Ascending aorta (tissue), 2 donors: Measurements from ENCODE around the gene GAS2L1. TPM values are rescaled to one million over a fixed set of nuclear protein-coding genes. Genes with fewer than 3 reads are reported as not detected.

Experiments used
- DNase-seq, 2 donors: peaks; one replicate each; pipeline ENCODE4 v3.0.0-alpha.2; 2019; ENCODE audit warnings: low spot score in 2 of 2
- H3K27ac ChIP-seq, 2 donors: fragments of 200-600 bp; sonication (generic); one replicate each; pipeline ENCODE4 v1.5.1; 2016 to 2017; ENCODE audit warnings: mild to moderate bottlenecking in 1 of 2
- H3K27me3 ChIP-seq: fragments of 200-600 bp; sonication (generic); one replicate; pipeline ENCODE4 v1.5.1; 2017
- H3K36me3 ChIP-seq, 2 donors: fragments of 200-600 bp; sonication (generic); one replicate each; pipeline ENCODE4 v1.5.1; 2016
- H3K4me1 ChIP-seq, 2 donors: fragments of 200-600 bp; sonication (generic); one replicate each; pipeline ENCODE4 v1.5.1; 2016 to 2017; ENCODE audit warnings: mild to moderate bottlenecking in 1 of 2
- H3K4me3 ChIP-seq, 2 donors: fragments of 200-600 bp; sonication (generic); one replicate each; pipeline ENCODE4 v1.5.1; 2016 to 2017; ENCODE audit warnings: mild to moderate bottlenecking in 1 of 2
- H3K9me3 ChIP-seq, 2 donors: fragments of 200-600 bp; sonication (generic); one replicate each; pipeline ENCODE4 v1.5.1; 2016
- CTCF ChIP-seq, 3 experiments: fragments of 200-600 bp in 2 of 3; fragments of 450-650 bp in 1 of 3; sonication (generic) in 2 of 3; IDR thresholded peaks; one replicate each; pipeline ENCODE4 v1.5.1; 2016 to 2019; ENCODE audit warnings: antibody characterized with exemption in 3 of 3, mild to moderate bottlenecking in 1 of 3, moderate library complexity in 1 of 3
- intact Hi-C: fragments of 100-400 bp; cut with DNase I; formaldehyde crosslinking; loops from one replicate; pipeline ENCODE4 v1.15.1; 2023
- total RNA-seq: library from RNA; depleted of rRNA; stranded (reverse); fragments of >200 nt; gene quantifications from one replicate; pipeline ENCODE4 v1.1.0, GENCODE V29; 2016

The GAS2L1 gene
- total RNA-seq, 1 donor from 2014 or later = 99.3 TPM

GRCh38 chr22:29335656-29336055, 29.2 kb downstream of the GAS2L1 start:
- H3K4me3 ChIP-seq = no peak overlapping the region
- H3K9me3 ChIP-seq = no peaks in the 10 kb centered on the region
- intact Hi-C loops = no loop called here
- H3K36me3 ChIP-seq = peaks cover 55 to 90% of the 10 kb centered on the region in 2 donors
- H3K27me3 ChIP-seq = no peaks in the 10 kb centered on the region
- no peak overlapping the region for H3K27ac ChIP-seq
- TF ChIP-seq CTCF (IDR thresholded peaks at IDR 0.05) = no peak
- no peaks in the 10 kb centered on the region for H3K4me1 ChIP-seq
- no peak for DNase-seq

- no peaks in the 10 kb centered on the region for H3K27me3 ChIP-seq
- no peak for TF ChIP-seq CTCF (IDR thresholded peaks at IDR 0.05)
These were observed 30.5 kb downstream of the GAS2L1 start for GRCh38 chr22:29336751-29337490.

GRCh38 chr22:29337631-29338284, 31.3 kb downstream of the GAS2L1 start:
- intact Hi-C loops = no loop called here
- Histone ChIP-seq H3K27me3 (no peaks in the 10 kb centered on the region), H3K36me3 (peaks cover 68 to 90% of the 10 kb centered on the region in 2 donors), H3K4me1 (no peaks in the 10 kb centered on the region), H3K4me3 (no peak overlapping the region), H3K9me3 (no peaks in the 10 kb centered on the region), H3K27ac (no peak overlapping the region)
- no peak for DNase-seq
- no peak for TF ChIP-seq CTCF (IDR thresholded peaks at IDR 0.05)

More at GRCh38 chr22:29336751-29337490, 30.5 kb downstream of the GAS2L1 start:
- intact Hi-C loops = no loop called here
- Histone ChIP-seq H3K9me3 (no peaks in the 10 kb centered on the region), H3K27ac (no peak overlapping the region), H3K4me3 (no peak overlapping the region), H3K4me1 (no peaks in the 10 kb centered on the region), H3K36me3 (peaks cover 64 to 90% of the 10 kb centered on the region in 2 donors)
- no peak for DNase-seq

GRCh38 chr22:29338398-29338797, 31.9 kb downstream of the GAS2L1 start:
- Histone ChIP-seq H3K36me3 (peaks cover 61 to 87% of the 10 kb centered on the region in 2 donors), H3K4me3 (no peak overlapping the region), H3K27ac (no peak overlapping the region), H3K4me1 (no peaks in the 10 kb centered on the region), H3K27me3 (no peaks in the 10 kb centered on the region), H3K9me3 (no peaks in the 10 kb centered on the region)
- intact Hi-C loops = no loop called here
- DNase-seq = no peak
- TF ChIP-seq CTCF (IDR thresholded peaks at IDR 0.05) = no peak

GRCh38 chr22:29339381-29340235, 33.2 kb downstream of the GAS2L1 start:
- no peaks in the 10 kb centered on the region for H3K9me3 ChIP-seq
- peaks cover 49 to 75% of the 10 kb centered on the region in 2 donors for H3K36me3 ChIP-seq
- no peak for TF ChIP-seq CTCF (IDR thresholded peaks at IDR 0.05)
- H3K27me3 ChIP-seq = no peaks in the 10 kb centered on the region
- H3K4me1 ChIP-seq = peaks cover 0 to 4% of the 10 kb centered on the region in 2 donors
- H3K27ac ChIP-seq = no peak overlapping the region
- intact Hi-C loops = no loop called here
- no peak for DNase-seq
- H3K4me3 ChIP-seq = no peak overlapping the region
